ENCODE data around the gene FOSL1.

The FOSL1 gene

GRCh38 chr11:65873318-65874156 lies 26.7 kb downstream of the FOSL1 start:
- no peak for TF ChIP-seq CTCF (IDR thresholded peaks at IDR 0.05; ENCODE audit: extremely low read depth, insufficient read depth, missing control alignments)
- in situ Hi-C loops (cut with MboI; ENCODE audit: low pct_unique_long_range_greater_than_20kb, low sequenced_read_pairs, unreplicated experiment) = no loop called here
- peak; percentile 97 for DNase-seq (ENCODE audit: low spot score)

GRCh38 chr11:65872586-65873317 lies 27.4 kb downstream of the FOSL1 start, which contains the start of gene EFEMP2:
Gene EFEMP2, minus strand, starts transcription at chr11:65872800. Its CDS starts 446 bp downstream, at chr11:65872354.
- in situ Hi-C loops (cut with MboI; ENCODE audit: low pct_unique_long_range_greater_than_20kb, low sequenced_read_pairs, unreplicated experiment) = no loop called here
- no peak for TF ChIP-seq CTCF (IDR thresholded peaks at IDR 0.05; ENCODE audit: extremely low read depth, insufficient read depth, missing control alignments)
- no peak for DNase-seq (ENCODE audit: low spot score)

DNA sequence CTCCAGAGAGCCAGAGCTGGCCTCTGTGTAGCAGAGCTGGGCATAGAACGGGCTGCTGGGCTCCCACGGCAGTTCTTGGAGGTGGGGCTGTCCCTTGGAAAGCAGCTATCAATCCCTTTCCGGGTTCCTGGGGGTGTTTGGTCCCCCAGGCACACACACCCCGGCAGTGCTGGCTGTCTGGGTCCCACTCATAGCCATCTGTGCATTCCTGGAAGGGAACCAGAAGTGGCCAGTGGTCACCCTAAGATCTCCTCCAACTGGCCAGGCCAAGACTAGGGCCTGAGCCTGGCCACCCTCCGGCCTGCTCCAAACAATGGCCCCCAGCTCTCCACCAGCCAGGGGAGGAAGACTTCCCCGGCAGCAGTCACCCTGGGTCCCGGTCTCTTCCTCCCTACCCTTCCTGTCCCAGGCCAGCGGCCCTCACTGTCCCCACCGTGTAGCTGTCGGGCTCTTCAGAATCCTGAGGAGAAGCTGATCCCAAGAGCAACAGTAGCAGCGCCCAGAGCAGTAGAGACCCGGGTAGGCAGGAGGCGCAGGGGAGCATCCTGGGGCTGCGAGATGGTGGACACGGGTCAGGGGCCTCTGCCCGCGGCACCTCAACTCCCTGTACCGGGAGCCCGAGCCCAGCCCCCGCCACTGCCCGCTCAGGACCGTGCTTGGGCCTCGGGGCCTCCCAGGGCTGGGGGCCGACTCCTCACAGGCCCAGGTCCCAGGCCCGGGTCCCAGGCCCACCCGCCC lies 28.2 kb downstream of the FOSL1 start:
- no peak for DNase-seq (ENCODE audit: low spot score)
- no peak for TF ChIP-seq CTCF (IDR thresholded peaks at IDR 0.05; ENCODE audit: extremely low read depth, insufficient read depth, missing control alignments)
- in situ Hi-C loops (cut with MboI; ENCODE audit: low pct_unique_long_range_greater_than_20kb, low sequenced_read_pairs, unreplicated experiment) = no loop called here

- in situ Hi-C loops (cut with MboI; ENCODE audit: low pct_unique_long_range_greater_than_20kb, low sequenced_read_pairs, unreplicated experiment) = no loop called here
- TF ChIP-seq CTCF (IDR thresholded peaks at IDR 0.05; ENCODE audit: extremely low read depth, insufficient read depth, missing control alignments) = no peak
- no peak for DNase-seq (ENCODE audit: low spot score)
Observed at GRCh38 chr11:65870706-65871681, 29.2 kb downstream of the FOSL1 start.

- DNase-seq (ENCODE audit: low spot score) = no peak
- in situ Hi-C loops (cut with MboI; ENCODE audit: low pct_unique_long_range_greater_than_20kb, low sequenced_read_pairs, unreplicated experiment) = no loop called here
- no peak for TF ChIP-seq CTCF (IDR thresholded peaks at IDR 0.05; ENCODE audit: extremely low read depth, insufficient read depth, missing control alignments)
Observed at GRCh38 chr11:65870307-65870658, 29.9 kb downstream of the FOSL1 start.
